DMS114 treated with DMSO at 0.1 percent for 48 hours (cell line): ENCODE data around the gene HMCN2.

ENCODE experiments used
- DNase-seq: peaks from one replicate; lab custom pipeline; 2025; ENCODE audit not compliant: unreplicated experiment; lab: John Stamatoyannopoulos, UW

The HMCN2 gene

GRCh38 chr9:130461218-130461630 is 195.7 kb downstream of the HMCN2 start:
- peak; percentile 10 for DNase-seq

- no peak for DNase-seq
Measured at GRCh38 chr9:130461731-130462130, 196.2 kb downstream of the HMCN2 start.

GRCh38 chr9:130462685-130463540 is 197.4 kb downstream of the HMCN2 start:
- DNase-seq: no peak

GRCh38 chr9:130463763-130464745 is 198.5 kb downstream of the HMCN2 start:
- no peak for DNase-seq

- DNase-seq: no peak
Measured at GRCh38 chr9:130465383-130466096, 200.0 kb downstream of the HMCN2 start.

- DNase-seq: no peak
Measured at GRCh38 chr9:130466537-130467217, 201.1 kb downstream of the HMCN2 start.

- no peak for DNase-seq
Measured at GRCh38 chr9:130467316-130467715, 201.8 kb downstream of the HMCN2 start.

- DNase-seq: no peak
Measured at GRCh38 chr9:130468566-130468965, 203.0 kb downstream of the HMCN2 start.

GRCh38 chr9:130470269-130470668 is 204.7 kb downstream of the HMCN2 start:
- no peak for DNase-seq

- no peak for DNase-seq
Measured at GRCh38 chr9:130470950-130471349, 205.4 kb downstream of the HMCN2 start.

GRCh38 chr9:130471411-130472183 is 206.0 kb downstream of the HMCN2 start:
- no peak for DNase-seq

GRCh38 chr9:130472184-130472705 is 206.7 kb downstream of the HMCN2 start:
- DNase-seq: no peak

- no peak for DNase-seq
Measured at GRCh38 chr9:130473009-130473408, 207.4 kb downstream of the HMCN2 start.

- no peak for DNase-seq
Measured at GRCh38 chr9:130473566-130473965, 208.0 kb downstream of the HMCN2 start.

GRCh38 chr9:130474106-130474505 is 208.5 kb downstream of the HMCN2 start:
- no peak for DNase-seq

- no peak for DNase-seq
Measured at GRCh38 chr9:130476151-130476730, 210.7 kb downstream of the HMCN2 start.

GRCh38 chr9:130477564-130477963 is 212.0 kb downstream of the HMCN2 start:
- no peak for DNase-seq

GRCh38 chr9:130478152-130478551 is 212.6 kb downstream of the HMCN2 start:
- DNase-seq: no peak
